Measurements from ENCODE around the gene ITSN2.
"Not testable (repeated sequence)": the region's sequence is repeated elsewhere in the genome, so short reads cannot be mapped to it uniquely, and the experiment has no call there.

Gene ITSN2

GRCh38 chr2:24362253-24362652 is 1.9 kb upstream of the ITSN2 start:
- no peak for DNase-seq (ENCODE audit: low spot score)

- no peak for DNase-seq (ENCODE audit: low spot score)
These were observed 611 bp upstream of the ITSN2 start for GRCh38 chr2:24360963-24361330.

GRCh38 chr2:24359129-24360049 is 947 bp downstream of the ITSN2 start:
- peak; percentile 33 for DNase-seq (ENCODE audit: low spot score)

- not testable (repeated sequence) for DNase-seq (ENCODE audit: low spot score)
These were observed 2.6 kb downstream of the ITSN2 start for GRCh38 chr2:24357767-24358166.

- not testable (repeated sequence) for DNase-seq (ENCODE audit: low spot score)
These were observed 3.2 kb downstream of the ITSN2 start for GRCh38 chr2:24357115-24357514.

- no peak for DNase-seq (ENCODE audit: low spot score)
These were observed 5.4 kb downstream of the ITSN2 start for GRCh38 chr2:24354957-24355356.

GRCh38 chr2:24354395-24354794 is 5.9 kb downstream of the ITSN2 start:
- DNase-seq (ENCODE audit: low spot score): no peak

GRCh38 chr2:24353973-24354372 is 6.4 kb downstream of the ITSN2 start:
- DNase-seq (ENCODE audit: low spot score): no peak

GRCh38 chr2:24353364-24353763 is 7.0 kb downstream of the ITSN2 start:
- no peak for DNase-seq (ENCODE audit: low spot score)

GRCh38 chr2:24352664-24353063 is 7.7 kb downstream of the ITSN2 start:
- DNase-seq (ENCODE audit: low spot score): no peak

- DNase-seq (ENCODE audit: low spot score): no peak
These were observed 8.4 kb downstream of the ITSN2 start for GRCh38 chr2:24351981-24352380.

GRCh38 chr2:24351627-24351938 is 8.8 kb downstream of the ITSN2 start:
- DNase-seq (ENCODE audit: low spot score): no peak

- DNase-seq (ENCODE audit: low spot score): no peak
These were observed 9.3 kb downstream of the ITSN2 start for GRCh38 chr2:24350826-24351626.

GRCh38 chr2:24349097-24349496 is 11.2 kb downstream of the ITSN2 start:
- DNase-seq (ENCODE audit: low spot score): no peak

- DNase-seq (ENCODE audit: low spot score): no peak
These were observed 14.4 kb downstream of the ITSN2 start for GRCh38 chr2:24345937-24346336.

GRCh38 chr2:24343225-24343882 is 17.0 kb downstream of the ITSN2 start:
- no peak for DNase-seq (ENCODE audit: low spot score)

GRCh38 chr2:24342110-24342910 is 18.0 kb downstream of the ITSN2 start:
- DNase-seq (ENCODE audit: low spot score): no peak

- no peak for DNase-seq (ENCODE audit: low spot score)
These were observed 20.5 kb downstream of the ITSN2 start for GRCh38 chr2:24339856-24340262.

GRCh38 chr2:24339098-24339497 is 21.2 kb downstream of the ITSN2 start:
- DNase-seq (ENCODE audit: low spot score): not testable (repeated sequence)

- DNase-seq (ENCODE audit: low spot score): no peak
These were observed 22.4 kb downstream of the ITSN2 start for GRCh38 chr2:24337890-24338289.

- no peak for DNase-seq (ENCODE audit: low spot score)
These were observed 23.5 kb downstream of the ITSN2 start for GRCh38 chr2:24336811-24337210.

GRCh38 chr2:24334245-24334633 is 26.1 kb downstream of the ITSN2 start:
- no peak for DNase-seq (ENCODE audit: low spot score)

All from GM03348 (cell line).